Ascending aorta (tissue), 2 donors: ENCODE measurements around the gene MSANTD7. TPM values are rescaled to one million over a fixed set of nuclear protein-coding genes. Genes with fewer than 3 reads are reported as not detected.
A peak's percentile ranks its signal among the peaks of the same experiment; 100 is the strongest.
"Not testable (repeated sequence)": the region's sequence is repeated elsewhere in the genome, so short reads cannot be mapped to it uniquely, and the experiment has no call there.

Experiments used
- DNase-seq, 2 donors: peaks; one replicate each; pipeline ENCODE4 v3.0.0-alpha.2; 2019; ENCODE audit warnings: low spot score in 2 of 2
- H3K27ac ChIP-seq, 2 donors: fragments of 200-600 bp; sonication (generic); one replicate each; pipeline ENCODE4 v1.5.1; 2016 to 2017; ENCODE audit warnings: mild to moderate bottlenecking in 1 of 2
- H3K27me3 ChIP-seq: fragments of 200-600 bp; sonication (generic); one replicate; pipeline ENCODE4 v1.5.1; 2017
- H3K36me3 ChIP-seq, 2 donors: fragments of 200-600 bp; sonication (generic); one replicate each; pipeline ENCODE4 v1.5.1; 2016
- H3K4me1 ChIP-seq, 2 donors: fragments of 200-600 bp; sonication (generic); one replicate each; pipeline ENCODE4 v1.5.1; 2016 to 2017; ENCODE audit warnings: mild to moderate bottlenecking in 1 of 2
- H3K4me3 ChIP-seq, 2 donors: fragments of 200-600 bp; sonication (generic); one replicate each; pipeline ENCODE4 v1.5.1; 2016 to 2017; ENCODE audit warnings: mild to moderate bottlenecking in 1 of 2
- H3K9me3 ChIP-seq, 2 donors: fragments of 200-600 bp; sonication (generic); one replicate each; pipeline ENCODE4 v1.5.1; 2016
- CTCF ChIP-seq, 3 experiments: fragments of 200-600 bp in 2 of 3; fragments of 450-650 bp in 1 of 3; sonication (generic) in 2 of 3; IDR thresholded peaks; one replicate each; pipeline ENCODE4 v1.5.1; 2016 to 2019; ENCODE audit warnings: antibody characterized with exemption in 3 of 3, mild to moderate bottlenecking in 1 of 3, moderate library complexity in 1 of 3
- intact Hi-C: fragments of 100-400 bp; cut with DNase I; formaldehyde crosslinking; loops from one replicate; pipeline ENCODE4 v1.15.1; 2023
- total RNA-seq: library from RNA; depleted of rRNA; stranded (reverse); fragments of >200 nt; gene quantifications from one replicate; pipeline ENCODE4 v1.1.0, GENCODE V29; 2016

The MSANTD7 gene
- total RNA-seq, 1 donor from 2014 or later: 0.64 TPM

GRCh38 chr10:14806318-14806717, 31.8 kb upstream of the MSANTD7 start:
- Histone ChIP-seq H3K4me3 (no peak overlapping the region), H3K9me3 (no peaks in the 10 kb centered on the region), H3K27ac (no peak overlapping the region), H3K36me3 (no peaks in the 10 kb centered on the region), H3K27me3 (no peaks in the 10 kb centered on the region), H3K4me1 (no peaks in the 10 kb centered on the region)
- intact Hi-C loops: no loop called here
- TF ChIP-seq CTCF (IDR thresholded peaks at IDR 0.05): no peak
- no peak for DNase-seq

- no peaks in the 10 kb centered on the region for H3K4me1 ChIP-seq
- no peak overlapping the region for H3K4me3 ChIP-seq
- intact Hi-C loops: no loop called here
- no peaks in the 10 kb centered on the region for H3K9me3 ChIP-seq
- no peak for DNase-seq
- H3K36me3 ChIP-seq: no peaks in the 10 kb centered on the region
- H3K27ac ChIP-seq: no peak overlapping the region
- no peak for TF ChIP-seq CTCF (IDR thresholded peaks at IDR 0.05)
- H3K27me3 ChIP-seq: no peaks in the 10 kb centered on the region
Measured at GRCh38 chr10:14810969-14811953, 26.8 kb upstream of the MSANTD7 start.

GRCh38 chr10:14812271-14812670, 25.8 kb upstream of the MSANTD7 start:
- no peaks in the 10 kb centered on the region for H3K36me3 ChIP-seq
- H3K9me3 ChIP-seq: no peaks in the 10 kb centered on the region
- no peak overlapping the region for H3K4me3 ChIP-seq
- DNase-seq: no peak
- no peaks in the 10 kb centered on the region for H3K4me1 ChIP-seq
- H3K27ac ChIP-seq: no peak overlapping the region
- no peaks in the 10 kb centered on the region for H3K27me3 ChIP-seq
- TF ChIP-seq CTCF (IDR thresholded peaks at IDR 0.05): no peak
- intact Hi-C loops: no loop called here

GRCh38 chr10:14815681-14816080, 22.4 kb upstream of the MSANTD7 start:
- intact Hi-C loops: no loop called here
- no peaks in the 10 kb centered on the region for H3K36me3 ChIP-seq
- no peaks in the 10 kb centered on the region for H3K27me3 ChIP-seq
- no peak for TF ChIP-seq CTCF (IDR thresholded peaks at IDR 0.05)
- DNase-seq: no peak
- H3K4me3 ChIP-seq: no peak overlapping the region
- H3K4me1 ChIP-seq: peaks cover 0 to 3% of the 10 kb centered on the region in 2 donors
- no peak overlapping the region for H3K27ac ChIP-seq
- H3K9me3 ChIP-seq: no peaks in the 10 kb centered on the region

- H3K4me1 ChIP-seq, H3K36me3 ChIP-seq, intact Hi-C loops, H3K27ac ChIP-seq, DNase-seq, H3K4me3 ChIP-seq, H3K27me3 ChIP-seq, H3K9me3 ChIP-seq: not testable (repeated sequence)
Measured at GRCh38 chr10:14816717-14817116, 21.4 kb upstream of the MSANTD7 start.

GRCh38 chr10:14820010-14820774, 17.9 kb upstream of the MSANTD7 start:
- peak in 1 of 3 experiments; percentile 15 for TF ChIP-seq CTCF (IDR thresholded peaks at IDR 0.05)
- H3K4me3 ChIP-seq: no peak overlapping the region
- no peak overlapping the region for H3K27ac ChIP-seq
- no peaks in the 10 kb centered on the region for H3K36me3 ChIP-seq
- no peaks in the 10 kb centered on the region for H3K9me3 ChIP-seq
- H3K4me1 ChIP-seq: peaks cover 0 to 3% of the 10 kb centered on the region in 2 donors
- no peak for DNase-seq
- H3K27me3 ChIP-seq: no peaks in the 10 kb centered on the region
- intact Hi-C loops: loop anchor here (5.0 kb wide), 2 partner anchors 68 to 283 kb away; no protein-coding TSS in a partner anchor
